A204.1 (cell line): Measurements from ENCODE around the gene ASCC1.
A peak's percentile ranks its signal among the peaks of the same experiment; 100 is the strongest.

Experiments
- FAIRE-seq: peaks from 2 replicates; lab custom pipeline; 2012; peaks lifted over from hg19 to GRCh38; lab: Jason Lieb, UNC

Gene ASCC1

GRCh38 chr10:72065439-72066025, 150.5 kb downstream of the ASCC1 start:
- FAIRE-seq = no peak

DNA sequence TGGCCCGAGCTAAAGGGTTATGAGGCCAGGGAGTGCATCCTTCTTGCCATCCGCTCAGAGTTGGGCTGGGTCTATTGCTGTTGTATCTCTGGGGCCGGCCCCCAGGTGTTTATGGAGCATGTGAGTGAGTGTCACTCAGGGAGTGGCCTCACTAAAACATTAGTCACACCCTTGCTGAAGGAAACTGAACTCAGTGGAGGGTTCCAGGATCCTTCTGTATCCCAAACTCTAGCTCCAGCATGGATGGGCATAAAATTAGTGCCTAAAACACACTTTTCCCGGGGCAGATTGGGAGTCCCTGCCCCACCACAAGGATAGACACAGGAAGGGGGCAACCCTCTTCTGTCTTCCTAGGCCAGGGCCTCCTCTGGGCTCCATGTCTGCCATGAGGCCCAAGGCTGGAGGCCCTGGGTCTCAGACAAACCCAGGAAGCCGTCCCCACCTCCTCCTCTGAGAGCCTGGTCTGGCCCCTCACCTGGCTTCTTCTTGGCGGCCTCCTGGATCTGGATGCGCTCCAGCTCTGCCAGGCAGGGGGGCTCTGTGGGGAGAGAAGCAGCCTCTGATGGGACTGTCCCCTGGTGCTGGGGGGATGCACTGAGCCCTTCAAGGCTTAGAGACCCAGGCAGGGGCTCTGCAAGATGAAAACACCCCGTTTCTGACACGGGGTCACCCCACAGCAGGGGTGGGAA, 152.2 kb downstream of the ASCC1 start:
- no peak for FAIRE-seq

DNA sequence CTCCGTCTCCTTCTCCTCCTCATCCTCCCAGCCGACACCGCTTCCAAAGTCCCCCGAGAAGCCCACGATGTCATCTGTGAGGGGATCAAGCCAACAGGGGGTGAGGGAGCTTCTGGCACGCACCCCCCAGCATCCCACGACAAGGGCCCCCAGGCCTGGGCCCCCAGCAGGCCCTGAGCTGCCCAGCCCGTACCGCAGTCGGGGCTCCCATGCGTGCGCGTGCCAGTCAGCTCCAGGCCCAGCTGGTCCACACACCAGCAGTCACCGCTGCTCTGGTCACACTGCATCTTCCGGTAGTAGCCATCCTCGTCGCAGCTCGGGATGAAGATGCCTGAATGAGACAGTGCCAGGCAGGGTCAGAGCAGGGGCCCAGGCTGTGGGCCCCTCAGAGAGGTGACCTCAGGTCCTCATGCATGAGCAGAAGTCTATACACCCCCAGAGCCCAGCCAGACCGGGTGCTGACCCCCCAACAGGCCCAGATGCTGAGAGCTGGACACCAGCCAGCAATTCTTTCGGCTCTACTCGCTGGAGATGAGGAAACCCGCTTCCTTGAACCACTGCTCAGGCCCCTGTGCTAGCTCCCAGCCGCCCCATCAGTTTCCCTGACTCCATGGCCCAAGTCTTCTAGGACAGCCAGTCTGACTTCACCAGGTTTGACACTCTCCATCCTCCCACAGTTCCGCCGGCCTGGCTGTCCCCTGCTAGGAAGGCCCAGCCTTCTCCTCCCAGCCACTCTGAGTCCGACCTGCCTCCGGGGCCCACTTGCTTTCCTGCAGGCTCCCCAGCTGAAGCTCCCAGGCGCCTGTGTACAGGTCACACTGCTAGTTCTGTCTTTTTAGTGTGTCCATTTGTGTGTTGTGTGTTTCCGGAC, 153.0 kb downstream of the ASCC1 start:
- FAIRE-seq = no peak

- no peak for FAIRE-seq
Measured at GRCh38 chr10:72062382-72062781, 153.7 kb downstream of the ASCC1 start.

DNA sequence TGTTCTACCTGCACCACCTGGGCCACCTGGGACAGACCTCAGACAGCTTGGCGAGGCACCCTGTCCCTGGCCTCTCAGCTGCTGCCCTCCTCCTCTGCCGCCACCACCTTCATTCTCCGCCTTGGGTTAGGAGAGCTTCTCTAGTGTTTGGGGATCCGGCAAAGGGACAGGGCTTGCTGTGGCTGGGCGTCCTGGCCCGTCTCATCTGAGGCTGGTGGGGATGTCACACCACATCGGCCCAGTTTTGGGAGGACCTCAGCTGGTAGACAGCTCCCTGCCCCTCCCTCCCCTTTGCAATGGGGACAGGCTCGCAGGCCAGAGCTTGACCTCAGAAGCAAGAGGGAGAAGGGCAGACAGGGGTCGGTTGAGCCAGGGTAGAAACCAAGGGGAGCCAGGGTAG, 154.1 kb downstream of the ASCC1 start:
- no peak for FAIRE-seq

DNA sequence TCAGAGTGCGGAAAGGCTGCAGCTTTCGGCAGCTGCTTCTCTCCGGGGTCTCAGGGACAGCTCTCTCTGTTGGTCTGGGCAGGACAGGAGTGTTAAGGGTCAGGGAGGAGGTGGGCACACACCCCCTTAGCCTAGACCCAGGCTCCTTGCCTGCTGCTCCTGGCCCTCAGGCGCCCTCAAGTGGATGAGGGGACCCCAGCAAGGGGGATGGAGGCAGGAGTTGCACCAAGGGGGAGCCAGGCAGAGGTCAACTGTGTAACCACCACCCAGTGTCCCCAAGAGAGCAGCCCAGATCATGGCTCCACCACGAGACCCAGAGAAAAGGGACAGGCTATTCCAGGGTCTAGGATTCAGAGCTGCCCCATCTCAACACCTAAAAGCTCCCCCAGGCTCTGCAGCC, 154.6 kb downstream of the ASCC1 start:
- FAIRE-seq = no peak

- FAIRE-seq = no peak
Measured at GRCh38 chr10:72059843-72060822, 155.9 kb downstream of the ASCC1 start.

- no peak for FAIRE-seq
Measured at GRCh38 chr10:72058989-72059842, 156.9 kb downstream of the ASCC1 start.

DNA sequence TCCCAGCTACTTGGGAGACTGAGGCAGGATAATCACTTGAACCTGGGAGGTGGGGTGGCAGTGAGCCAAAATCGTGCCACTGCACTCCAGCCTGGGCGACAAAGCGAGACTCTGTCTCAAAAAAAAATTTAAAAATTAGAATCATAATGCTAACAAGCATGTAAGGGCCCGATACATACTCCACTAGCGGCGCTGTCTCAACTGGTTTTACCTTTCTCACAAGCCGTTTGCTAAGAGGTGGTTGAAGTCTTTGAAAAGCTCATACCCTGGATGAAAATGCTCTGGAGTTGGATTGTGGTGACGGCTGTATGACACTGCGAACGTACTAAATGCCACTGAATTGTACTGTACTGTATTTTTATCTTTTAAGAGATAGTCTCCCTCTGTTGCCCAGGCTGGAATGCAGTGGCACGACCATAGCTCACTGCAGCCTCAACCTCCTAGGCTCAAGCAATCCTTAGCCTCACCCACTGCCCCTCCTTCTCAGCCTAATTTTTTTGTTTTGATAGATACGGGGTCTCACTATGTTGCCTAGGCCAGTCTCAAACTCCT, 157.7 kb downstream of the ASCC1 start:
- FAIRE-seq = no peak

GRCh38 chr10:72056932-72057751, 158.9 kb downstream of the ASCC1 start:
- no peak for FAIRE-seq

DNA sequence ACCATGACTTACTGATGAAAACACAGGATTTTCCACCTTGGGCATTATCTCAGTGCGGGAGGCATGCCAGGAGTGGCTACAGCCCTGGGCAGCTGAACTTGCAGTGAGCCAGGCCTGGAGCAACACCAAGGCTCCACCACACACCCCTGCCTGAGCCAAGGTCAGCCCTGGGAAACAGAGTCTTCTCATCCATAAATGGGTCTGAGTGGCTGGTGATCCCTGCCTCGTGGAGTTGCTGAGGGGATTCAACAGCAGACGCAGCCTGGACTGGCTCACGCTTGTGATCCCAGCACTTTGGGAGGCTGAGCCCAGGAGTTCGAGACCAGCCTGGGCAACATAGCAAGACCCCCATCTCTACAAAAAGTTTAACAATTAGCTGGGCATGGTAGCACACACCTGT, 160.0 kb downstream of the ASCC1 start:
- FAIRE-seq = no peak

DNA sequence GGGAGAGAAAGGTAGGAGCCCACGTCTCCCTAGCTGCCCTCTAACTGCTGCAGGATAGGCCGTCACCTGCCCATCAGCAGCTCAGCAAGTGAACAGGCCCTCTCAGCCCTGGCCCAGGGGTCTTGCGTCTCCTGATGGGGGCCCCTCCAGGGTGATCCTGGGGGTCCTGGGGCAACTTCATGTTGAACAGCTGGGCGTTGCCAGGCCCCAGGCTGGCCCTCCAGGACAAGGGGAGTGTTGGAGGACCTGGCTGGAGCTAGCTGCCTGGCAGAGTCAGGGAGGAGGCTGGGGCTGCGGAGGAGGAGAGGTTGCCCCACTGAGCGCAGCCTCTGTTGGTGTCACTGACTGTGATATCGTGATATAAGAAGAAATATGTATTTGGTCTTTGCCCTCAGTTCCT, 162.4 kb downstream of the ASCC1 start:
- no peak for FAIRE-seq

GRCh38 chr10:72050873-72051272, 165.2 kb downstream of the ASCC1 start:
- no peak for FAIRE-seq

DNA sequence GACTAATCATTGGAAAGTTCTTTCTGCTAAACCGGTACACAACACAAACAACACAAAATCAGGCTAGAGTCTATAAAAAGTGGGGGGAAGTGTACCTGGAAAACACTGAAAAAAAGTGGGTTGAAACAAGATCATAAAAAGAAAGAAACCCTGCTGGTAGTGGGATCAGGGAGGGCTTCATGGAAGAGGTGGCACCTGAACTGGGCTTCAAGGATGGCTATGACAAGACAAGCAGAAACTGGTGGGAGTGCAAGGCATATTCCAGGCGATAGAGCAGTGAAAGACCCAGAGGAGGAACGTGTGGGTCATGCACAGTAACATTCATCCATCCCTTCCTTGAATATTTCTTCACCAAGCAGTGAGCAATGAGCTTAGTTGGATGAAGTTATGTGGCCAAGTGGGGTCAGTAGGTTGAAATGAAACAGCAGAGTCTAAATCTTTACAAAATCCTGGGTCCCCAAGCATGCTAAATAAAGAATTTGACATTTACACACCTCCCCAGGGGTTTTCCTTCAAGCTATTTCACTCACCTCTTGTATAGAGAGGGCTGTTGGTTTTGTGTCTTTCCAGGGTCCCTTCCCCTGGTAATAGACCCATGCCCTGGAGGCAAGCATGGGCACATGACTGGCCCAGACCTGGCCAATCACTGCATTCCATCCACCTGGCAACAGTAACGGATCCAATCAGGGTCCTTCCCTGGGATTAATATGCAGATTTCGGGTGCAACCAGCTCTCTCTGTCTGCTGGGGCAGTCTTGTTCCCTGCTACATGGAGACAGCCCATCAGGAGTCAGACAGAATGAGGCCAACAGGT, 165.9 kb downstream of the ASCC1 start:
- FAIRE-seq = no peak

- FAIRE-seq = no peak
Measured at GRCh38 chr10:72049472-72049871, 166.6 kb downstream of the ASCC1 start.

DNA sequence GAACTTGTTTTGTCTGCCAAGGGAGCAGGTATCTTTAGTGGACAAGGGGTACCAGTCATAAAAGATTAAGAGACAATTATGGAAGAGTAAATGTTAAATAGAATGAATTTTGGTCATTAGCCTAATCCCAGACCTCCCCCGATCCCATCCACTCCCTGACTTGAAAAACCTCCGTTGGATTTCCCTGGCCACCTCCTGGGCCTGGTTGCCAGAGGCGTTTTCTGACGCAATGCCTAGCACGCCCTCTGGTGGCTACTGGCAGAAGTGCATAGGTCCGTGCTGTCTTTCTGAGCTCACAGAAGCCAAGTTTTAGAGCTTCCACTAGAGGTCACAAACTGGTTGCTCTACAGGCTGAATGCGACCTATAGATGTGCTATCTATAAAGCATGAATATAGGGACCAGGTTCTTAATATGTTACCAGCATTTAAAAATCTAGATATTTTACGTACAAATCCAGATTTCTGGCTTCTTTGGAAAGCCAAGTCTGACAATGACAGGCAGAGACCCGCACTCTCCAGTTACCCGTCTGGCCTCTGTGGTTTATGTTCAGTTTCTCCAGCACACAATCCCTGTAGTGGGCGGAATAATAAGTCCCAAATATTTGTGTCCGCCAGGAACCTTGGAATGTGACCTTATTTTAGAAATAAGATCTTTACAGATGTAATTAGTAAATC, 167.5 kb downstream of the ASCC1 start:
- peak; percentile 97 for FAIRE-seq
